ENCODE measurements around the gene SIGLEC6.
"Not testable (repeated sequence)": the region's sequence is repeated elsewhere in the genome, so short reads cannot be mapped to it uniquely, and the experiment has no call there.

The SIGLEC6 gene

GRCh38 chr19:51508059-51508733 is 23.3 kb downstream of the SIGLEC6 start:
- DNase-seq: no peak

- DNase-seq: no peak
Observed at GRCh38 chr19:51507640-51508058, 23.8 kb downstream of the SIGLEC6 start.

GRCh38 chr19:51507192-51507591 is 24.3 kb downstream of the SIGLEC6 start:
- DNase-seq: no peak

GRCh38 chr19:51505904-51506303 is 25.6 kb downstream of the SIGLEC6 start:
- no peak for DNase-seq

- no peak for DNase-seq
Observed at GRCh38 chr19:51503896-51504295, 27.6 kb downstream of the SIGLEC6 start.

GRCh38 chr19:51503286-51503817 is 28.1 kb downstream of the SIGLEC6 start:
- DNase-seq: no peak

- DNase-seq: no peak
Observed at GRCh38 chr19:51501594-51502263, 29.7 kb downstream of the SIGLEC6 start, which contains the start of gene SIGLEC12. TSS of gene SIGLEC12 (minus strand) at chr19:51501800. CDS start at chr19:51501733, 67 bp downstream.

- not testable (repeated sequence) for DNase-seq
Observed at GRCh38 chr19:51500931-51501330, 30.5 kb downstream of the SIGLEC6 start.

GRCh38 chr19:51497666-51498065 is 33.8 kb downstream of the SIGLEC6 start:
- DNase-seq: no peak

GRCh38 chr19:51493776-51494175 is 37.7 kb downstream of the SIGLEC6 start:
- no peak for DNase-seq

- DNase-seq: no peak
Observed at GRCh38 chr19:51491586-51491985, 39.9 kb downstream of the SIGLEC6 start.

GRCh38 chr19:51490676-51491075 is 40.8 kb downstream of the SIGLEC6 start:
- no peak for DNase-seq

- no peak for DNase-seq
Observed at GRCh38 chr19:51489113-51489512, 42.4 kb downstream of the SIGLEC6 start.

- DNase-seq: no peak
Observed at GRCh38 chr19:51488491-51488890, 43.0 kb downstream of the SIGLEC6 start.

- no peak for DNase-seq
Observed at GRCh38 chr19:51485960-51486660, 45.4 kb downstream of the SIGLEC6 start.

- DNase-seq: peak; percentile 5
Observed at GRCh38 chr19:51480590-51480989, 50.9 kb downstream of the SIGLEC6 start.

- no peak for DNase-seq
Observed at GRCh38 chr19:51479531-51480331, 51.7 kb downstream of the SIGLEC6 start.

GRCh38 chr19:51478381-51479234 is 52.9 kb downstream of the SIGLEC6 start, which contains the start of gene CEACAM18:
TSS of gene CEACAM18 (plus strand) at chr19:51478539.
- no peak for DNase-seq

- no peak for DNase-seq
Observed at GRCh38 chr19:51477344-51477743, 54.1 kb downstream of the SIGLEC6 start.

GRCh38 chr19:51476164-51476563 is 55.3 kb downstream of the SIGLEC6 start:
- DNase-seq: no peak

GRCh38 chr19:51473009-51473707 is 58.3 kb downstream of the SIGLEC6 start:
- peak; percentile 54 for DNase-seq
